B cell (primary cell): Measurements from ENCODE around the gene PAQR3. TPM values are rescaled to one million over a fixed set of nuclear protein-coding genes. Genes with fewer than 3 reads are reported as not detected.

Source experiments
- ATAC-seq: fragments of 200-7000 bp; cut with Tn5 transposase; one replicate; pipeline ENCODE4 v1.10.0; 2021; ENCODE audit warnings: low read depth, mild to moderate bottlenecking, moderate number of reproducible peaks, moderate library complexity
- CTCF ChIA-PET: fragments of 350-600 bp; sonication (Branson Sonifier 250); formaldehyde crosslinking; loops from one replicate; lab custom pipeline; 2021; ENCODE audit warnings: antibody characterized with exemption, inconsistent platforms; lab: Charles Lee
- POLR2A ChIA-PET: fragments of 350-600 bp; sonication (Branson Sonifier 250); formaldehyde crosslinking; loops from one replicate; lab custom pipeline; 2021; ENCODE audit warnings: antibody characterized with exemption; lab: Charles Lee
- DNase-seq: peaks from one replicate; pipeline ENCODE4 v3.0.0; 2013
- H2AFZ ChIP-seq: 2 replicates; pipeline ENCODE4 v1.6.1; 2012; ENCODE audit warnings: mild to moderate bottlenecking, low read depth, low read length; ENCODE audit not compliant: insufficient read depth, poor library complexity, severe bottlenecking
- H3K27ac ChIP-seq, 2 donors: 1 replicate in 1 of 2; 2 replicates in 1 of 2; pipeline ENCODE4 v1.5.1; 2012 to 2013; ENCODE audit warnings: low read length in 2 of 2, mild to moderate bottlenecking in 2 of 2, moderate library complexity in 1 of 2
- H3K27me3 ChIP-seq, 4 experiments: fragments of 200-600 bp in 1 of 4; sonication (generic) in 1 of 4; replicated peaks in 1 of 4; 1 replicate in 2 of 4; 2 replicates in 2 of 4; pipeline versions ENCODE4 v1.6.1 to v1.7.0; 2013 to 2016; ENCODE audit warnings: low read length in 3 of 4, mild to moderate bottlenecking in 2 of 4, mixed read lengths in 1 of 4, moderate library complexity in 1 of 4; ENCODE audit not compliant: insufficient read depth in 4 of 4, control insufficient read depth in 3 of 4; ENCODE audit errors: control extremely low read depth in 1 of 4
- H3K36me3 ChIP-seq, 2 experiments: replicated peaks in 1 of 2; 1 replicate in 1 of 2; 2 replicates in 1 of 2; pipeline versions ENCODE4 v1.6.1 to v1.7.1; 2013; ENCODE audit warnings: low read length in 1 of 2; ENCODE audit not compliant: insufficient read depth in 2 of 2, control insufficient read depth in 1 of 2; ENCODE audit errors: control extremely low read depth in 1 of 2, extremely low read depth in 1 of 2
- H3K4me1 ChIP-seq, 2 donors: fragments of 200-600 bp in 1 of 2; sonication (generic) in 1 of 2; 1 replicate in 1 of 2; 2 replicates in 1 of 2; pipeline versions ENCODE4 v1.5.1 to v1.6.1; 2013 to 2017; ENCODE audit warnings: low read length in 2 of 2; ENCODE audit not compliant: control insufficient read depth in 2 of 2, insufficient read depth in 2 of 2
- H3K4me2 ChIP-seq: replicated peaks from 2 replicates; pipeline ENCODE3; 2012; ENCODE audit warnings: mild to moderate bottlenecking, low read depth, low read length; ENCODE audit not compliant: poor library complexity, severe bottlenecking
- H3K4me3 ChIP-seq, 5 experiments: fragments of 200-600 bp in 1 of 5; sonication (generic) in 1 of 5; 1 replicate in 3 of 5; 2 replicates in 2 of 5; pipeline versions ENCODE4 v1.5.1 to v1.7.0; 2011 to 2016; ENCODE audit warnings: low read length in 4 of 5, mild to moderate bottlenecking in 4 of 5, low read depth in 2 of 5, control low read depth in 1 of 5, moderate library complexity in 1 of 5; ENCODE audit not compliant: insufficient read depth in 1 of 5; ENCODE audit errors: control extremely low read depth in 1 of 5, extremely low read depth in 1 of 5
- H3K79me2 ChIP-seq: fragments of 200-600 bp; sonication (generic); one replicate; pipeline ENCODE4 v1.6.0; 2016; ENCODE audit warnings: low read length; ENCODE audit not compliant: control insufficient read depth, insufficient read depth
- H3K9ac ChIP-seq: fragments of 200-600 bp; sonication (generic); 2 replicates; pipeline ENCODE4 v1.6.1; 2017; ENCODE audit warnings: mild to moderate bottlenecking, low read length, moderate library complexity
- H3K9me3 ChIP-seq, 3 donors: one replicate each; pipeline versions ENCODE4 v1.6.1 to v1.7.1; 2013; ENCODE audit warnings: low read length in 2 of 3; ENCODE audit not compliant: control insufficient read depth in 2 of 3, insufficient read depth in 1 of 3; ENCODE audit errors: control extremely low read depth in 1 of 3
- H4K20me1 ChIP-seq: 2 replicates; pipeline ENCODE4 v1.6.0; 2012; ENCODE audit warnings: mild to moderate bottlenecking, low read length; ENCODE audit not compliant: insufficient read depth, control insufficient read depth, poor library complexity, severe bottlenecking
- H3K27ac Mint-ChIP-seq: one replicate; pipeline ENCODE4 v1.8.0; 2021; ENCODE audit warnings: mixed read lengths
- H3K27me3 Mint-ChIP-seq: one replicate; pipeline ENCODE4 v1.8.0; 2021; ENCODE audit warnings: mixed read lengths
- H3K4me1 Mint-ChIP-seq: one replicate; pipeline ENCODE4 v1.8.0; 2021; ENCODE audit warnings: mixed read lengths
- H3K4me3 Mint-ChIP-seq: one replicate; pipeline ENCODE4 v1.8.0; 2021; ENCODE audit warnings: mixed read lengths
- H3K9me3 Mint-ChIP-seq: one replicate; pipeline ENCODE4 v1.8.0; 2022; ENCODE audit warnings: mixed read lengths; ENCODE audit not compliant: insufficient read depth
- CTCF ChIP-seq: fragments of 200-600 bp; IDR thresholded peaks from one replicate; pipeline ENCODE4 v1.8.0; 2022; ENCODE audit warnings: antibody characterized with exemption, mild to moderate bottlenecking
- EZH2 ChIP-seq: IDR thresholded peaks from 2 replicates; pipeline ENCODE4 v1.6.1; 2012; ENCODE audit warnings: borderline replicate concordance, low read depth, mild to moderate bottlenecking, moderate library complexity, low read length; ENCODE audit not compliant: insufficient read depth, poor library complexity, severe bottlenecking
- WGBS: methylation state at CpG from one replicate; pipeline ENCODE4 v1.1.5; 2013; ENCODE audit warnings: missing lambda C conversion rate; ENCODE audit not compliant: insufficient coverage; 5-methylcytosine and 5-hydroxymethylcytosine counted together
- intact Hi-C: fragments of 100-400 bp; cut with micrococcal nuclease; formaldehyde crosslinking; loops from one replicate; pipeline ENCODE4 v1.10.0; 2022
- polyA plus RNA-seq: library from polyadenylated mRNA; depleted of rRNA; stranded (reverse); fragments of >200 nt; gene quantifications from 2 replicates; pipeline ENCODE4 v1.2.3, GENCODE V29; 2012
- total RNA-seq, 2 donors: library from RNA; stranded (reverse); fragments of 120-200 nt in 1 of 2; gene quantifications; 1 replicate in 1 of 2; 2 replicates in 1 of 2; pipeline versions ENCODE4 v1.2.3 to v1.2.4, GENCODE V29; 2013 to 2022

Gene PAQR3
- total and polyA plus RNA-seq, 2 donors (not counting 1 experiment from before 2014, with no cell fraction given) = 5.3 to 12.6 TPM

GRCh38 chr4:78902298-78902697 is 36.9 kb downstream of the PAQR3 start:
- Histone ChIP-seq H3K4me3 (no peak overlapping the region), H4K20me1 (no peaks in the 10 kb centered on the region), H3K36me3 (peaks cover 0 to 11% of the 10 kb centered on the region in 2 experiments), H3K79me2 (no peaks in the 10 kb centered on the region), H3K27me3 (no peaks in the 10 kb centered on the region), H2AFZ (no peak overlapping the region), H3K4me2 (no peak overlapping the region), H3K4me1 (no peaks in the 10 kb centered on the region), H3K9ac (no peak overlapping the region), H3K9me3 (no peaks in the 10 kb centered on the region), H3K27ac (no peak overlapping the region)
- POLR2A ChIA-PET = no interaction called here
- no CpG with 5 or more reads among the region's 1 CpG for WGBS
- ATAC-seq = no peak
- intact Hi-C loops = no loop called here
- H3K27me3 Mint-ChIP-seq = no peaks in the 10 kb centered on the region
- H3K4me1 Mint-ChIP-seq = no peaks in the 10 kb centered on the region
- CTCF ChIA-PET = no interaction called here
- H3K4me3 Mint-ChIP-seq = no peak overlapping the region
- H3K27ac Mint-ChIP-seq = no peak overlapping the region
- H3K9me3 Mint-ChIP-seq = no peaks in the 10 kb centered on the region
- no peak for DNase-seq
- TF ChIP-seq EZH2 (no peak), CTCF (no peak)

GRCh38 chr4:78901882-78902281 is 37.4 kb downstream of the PAQR3 start:
- Histone ChIP-seq H3K27ac (no peak overlapping the region), H4K20me1 (no peaks in the 10 kb centered on the region), H3K36me3 (peaks cover 0 to 11% of the 10 kb centered on the region in 2 experiments), H3K4me2 (no peak overlapping the region), H3K79me2 (no peaks in the 10 kb centered on the region), H3K4me3 (no peak overlapping the region), H3K9ac (no peak overlapping the region), H3K27me3 (no peaks in the 10 kb centered on the region), H3K4me1 (no peaks in the 10 kb centered on the region), H2AFZ (no peak overlapping the region), H3K9me3 (no peaks in the 10 kb centered on the region)
- no CpG with 5 or more reads among the region's 2 CpGs for WGBS
- H3K27me3 Mint-ChIP-seq = no peaks in the 10 kb centered on the region
- intact Hi-C loops = no loop called here
- H3K4me1 Mint-ChIP-seq = no peaks in the 10 kb centered on the region
- no peak overlapping the region for H3K27ac Mint-ChIP-seq
- TF ChIP-seq CTCF (no peak), EZH2 (no peak)
- no peak overlapping the region for H3K4me3 Mint-ChIP-seq
- ChIA-PET CTCF (no interaction called here), POLR2A (no interaction called here)
- no peaks in the 10 kb centered on the region for H3K9me3 Mint-ChIP-seq
- no peak for ATAC-seq
- DNase-seq = no peak
